ENCODE measurements around the gene UNC93A.

Gene UNC93A

DNA sequence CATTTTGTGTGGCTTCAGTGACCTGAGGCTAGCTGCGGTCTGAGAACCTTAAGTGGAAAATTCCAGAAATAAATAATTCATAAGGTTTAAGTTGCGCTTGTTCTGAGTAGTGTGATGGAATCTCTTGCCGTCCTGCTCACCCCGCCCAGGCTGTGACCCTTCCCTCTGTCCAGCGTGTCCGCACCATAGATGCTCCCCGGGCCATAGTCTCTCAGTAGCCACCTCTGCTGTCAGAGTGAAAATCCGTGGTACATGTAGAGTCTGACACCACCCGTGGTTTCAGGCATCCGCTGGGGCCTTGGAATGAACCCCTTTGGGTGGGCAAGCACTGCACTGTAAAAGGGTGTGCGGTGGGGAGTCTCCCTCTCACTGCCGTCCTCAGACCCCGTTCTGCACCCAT lies 11.7 kb downstream of the UNC93A start:
- Mint-ChIP-seq H3K27me3 (ENCODE audit: low read depth) (peaks cover 22% of the 10 kb centered on the region), H3K4me1 (no peaks in the 10 kb centered on the region), H3K36me3 (ENCODE audit: low read depth) (no peaks in the 10 kb centered on the region), H3K4me3 (no peak overlapping the region), H3K27ac (no peak overlapping the region), H3K9me3 (peaks cover under 1% of the 10 kb centered on the region)
- TF ChIP-seq, protein P1, sequence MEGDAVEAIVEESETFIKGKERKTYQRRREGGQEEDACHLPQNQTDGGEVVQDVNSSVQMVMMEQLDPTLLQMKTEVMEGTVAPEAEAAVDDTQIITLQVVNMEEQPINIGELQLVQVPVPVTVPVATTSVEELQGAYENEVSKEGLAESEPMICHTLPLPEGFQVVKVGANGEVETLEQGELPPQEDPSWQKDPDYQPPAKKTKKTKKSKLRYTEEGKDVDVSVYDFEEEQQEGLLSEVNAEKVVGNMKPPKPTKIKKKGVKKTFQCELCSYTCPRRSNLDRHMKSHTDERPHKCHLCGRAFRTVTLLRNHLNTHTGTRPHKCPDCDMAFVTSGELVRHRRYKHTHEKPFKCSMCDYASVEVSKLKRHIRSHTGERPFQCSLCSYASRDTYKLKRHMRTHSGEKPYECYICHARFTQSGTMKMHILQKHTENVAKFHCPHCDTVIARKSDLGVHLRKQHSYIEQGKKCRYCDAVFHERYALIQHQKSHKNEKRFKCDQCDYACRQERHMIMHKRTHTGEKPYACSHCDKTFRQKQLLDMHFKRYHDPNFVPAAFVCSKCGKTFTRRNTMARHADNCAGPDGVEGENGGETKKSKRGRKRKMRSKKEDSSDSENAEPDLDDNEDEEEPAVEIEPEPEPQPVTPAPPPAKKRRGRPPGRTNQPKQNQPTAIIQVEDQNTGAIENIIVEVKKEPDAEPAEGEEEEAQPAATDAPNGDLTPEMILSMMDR (IDR thresholded peaks at IDR 0.05; ENCODE audit: unreplicated experiment in 3 of 3), result no peak

DNA sequence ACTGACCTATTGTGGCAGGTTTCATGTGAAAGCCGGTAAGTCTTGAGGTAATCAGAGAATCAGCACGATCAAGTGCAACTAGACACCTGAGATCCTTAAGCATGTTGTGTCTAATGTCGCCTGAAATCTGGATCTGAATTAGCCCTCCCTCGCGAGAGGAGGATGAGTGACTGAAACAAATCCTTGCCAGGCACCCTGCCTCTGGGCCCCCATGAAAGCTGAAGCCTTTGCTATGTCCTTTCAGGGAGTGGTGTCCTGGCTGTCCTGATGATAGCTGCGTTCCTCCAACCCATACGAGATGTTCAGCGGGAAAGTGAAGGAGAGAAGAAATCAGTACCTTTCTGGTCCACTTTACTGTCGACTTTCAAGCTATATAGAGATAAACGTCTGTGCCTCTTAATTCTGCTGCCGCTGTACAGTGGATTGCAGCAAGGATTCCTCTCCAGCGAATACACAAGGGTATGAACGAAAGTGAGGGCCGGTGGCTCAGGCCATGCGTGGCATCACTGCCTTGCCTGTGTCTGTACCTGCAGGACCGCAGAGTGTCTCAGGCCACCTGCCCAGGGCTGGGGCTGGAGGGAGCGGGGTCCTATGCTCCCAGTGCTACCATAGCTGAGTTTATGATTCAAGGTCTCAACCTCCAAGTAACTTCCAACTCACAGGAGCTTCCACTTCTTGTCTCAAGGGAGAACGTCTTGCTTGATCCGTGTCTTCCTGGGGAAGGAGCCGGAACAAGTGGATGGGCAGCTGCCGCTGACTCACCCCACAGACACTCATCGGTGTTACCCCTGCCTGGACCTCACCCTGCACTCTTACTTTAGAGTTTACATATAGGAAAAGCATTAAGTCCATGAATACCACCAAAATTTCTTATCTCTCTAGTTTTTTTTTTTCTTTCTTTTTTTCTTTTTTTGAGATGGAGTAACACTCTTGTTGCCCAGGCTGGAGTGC lies 12.8 kb downstream of the UNC93A start:
- peaks cover 22% of the 10 kb centered on the region for H3K27me3 Mint-ChIP-seq (ENCODE audit: low read depth)
- H3K9me3 Mint-ChIP-seq, result no peaks in the 10 kb centered on the region
- no peaks in the 10 kb centered on the region for H3K4me1 Mint-ChIP-seq
- no peaks in the 10 kb centered on the region for H3K36me3 Mint-ChIP-seq (ENCODE audit: low read depth)
- no peak overlapping the region for H3K27ac Mint-ChIP-seq
- TF ChIP-seq, protein P1 (IDR thresholded peaks at IDR 0.05; ENCODE audit: unreplicated experiment in 3 of 3), result no peak
- no peak overlapping the region for H3K4me3 Mint-ChIP-seq

DNA sequence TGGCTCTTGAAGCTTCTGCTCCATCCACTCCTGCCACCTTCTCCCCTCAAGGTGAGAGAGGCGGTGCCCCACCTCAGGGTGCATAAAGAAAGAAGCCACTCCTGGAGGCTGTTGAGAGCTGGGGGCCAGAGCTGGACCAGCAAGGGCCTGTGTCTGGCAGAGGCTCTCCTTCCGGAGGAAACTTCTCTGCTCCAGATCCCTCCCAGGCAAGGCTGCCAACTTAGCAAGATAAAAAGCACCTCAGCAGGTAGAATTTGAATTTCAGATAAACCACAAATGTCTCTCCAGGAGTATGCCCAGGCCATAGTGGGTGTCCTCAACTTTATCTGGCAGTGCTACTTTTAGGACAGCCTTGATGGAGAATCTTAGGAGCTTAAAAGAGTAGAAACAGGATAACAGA lies 13.8 kb downstream of the UNC93A start:
- TF ChIP-seq, protein P1 (IDR thresholded peaks at IDR 0.05; ENCODE audit: unreplicated experiment in 3 of 3), result no peak
- peaks cover 21% of the 10 kb centered on the region for H3K27me3 Mint-ChIP-seq (ENCODE audit: low read depth)
- H3K4me1 Mint-ChIP-seq, result peaks cover under 1% of the 10 kb centered on the region
- no peaks in the 10 kb centered on the region for H3K9me3 Mint-ChIP-seq
- no peak overlapping the region for H3K4me3 Mint-ChIP-seq
- no peak overlapping the region for H3K27ac Mint-ChIP-seq
- no peaks in the 10 kb centered on the region for H3K36me3 Mint-ChIP-seq (ENCODE audit: low read depth)

DNA sequence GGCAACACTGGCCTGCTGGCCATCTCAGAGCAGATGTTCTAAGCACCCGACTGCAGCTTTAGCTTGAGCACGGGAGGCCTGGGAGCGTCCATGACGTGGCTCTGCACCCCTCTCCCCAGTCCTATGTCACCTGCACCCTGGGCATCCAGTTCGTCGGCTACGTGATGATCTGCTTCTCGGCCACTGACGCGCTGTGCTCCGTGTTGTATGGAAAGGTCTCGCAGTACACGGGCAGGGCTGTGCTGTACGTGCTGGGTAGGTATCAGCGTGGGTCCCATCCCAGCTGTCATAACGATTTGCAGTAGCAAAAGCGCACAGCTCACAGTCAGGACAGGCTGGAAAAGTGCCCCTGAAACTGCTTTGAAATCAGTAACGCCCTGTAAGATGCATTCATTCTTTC lies 14.7 kb downstream of the UNC93A start:
- no peak overlapping the region for H3K27ac Mint-ChIP-seq
- peaks cover 24% of the 10 kb centered on the region for H3K27me3 Mint-ChIP-seq (ENCODE audit: low read depth)
- TF ChIP-seq, protein P1 (IDR thresholded peaks at IDR 0.05; ENCODE audit: unreplicated experiment in 3 of 3), result no peak

DNA sequence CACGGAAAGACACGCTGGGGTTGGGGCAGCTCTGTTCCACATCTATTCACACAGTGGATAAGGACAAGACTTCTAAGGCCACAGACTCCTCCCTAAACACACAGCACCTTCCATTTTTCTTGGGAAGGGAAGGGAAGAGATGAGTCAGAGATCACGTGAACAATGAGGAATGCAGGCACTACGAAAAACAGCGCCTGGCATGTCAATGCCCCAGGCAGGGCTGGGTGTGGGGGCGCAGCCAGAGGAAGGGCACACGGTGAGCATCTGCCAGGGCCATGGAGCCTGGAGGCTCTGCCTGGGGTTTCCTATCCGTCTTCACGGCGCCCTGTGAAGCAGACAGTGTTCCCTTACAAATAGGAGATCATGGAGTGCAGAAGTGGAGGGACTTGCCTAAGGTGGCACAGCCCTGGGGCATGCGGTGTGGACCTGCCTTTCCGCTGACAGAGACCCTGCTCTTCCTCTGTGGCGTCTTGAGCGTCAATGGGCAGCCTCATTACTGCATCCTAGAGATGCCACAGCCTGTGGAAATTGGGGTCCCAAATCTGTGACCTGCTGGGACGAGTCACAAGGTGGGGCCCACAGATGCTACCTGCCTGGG lies 15.4 kb downstream of the UNC93A start:
- no peaks in the 10 kb centered on the region for H3K36me3 Mint-ChIP-seq (ENCODE audit: low read depth)
- H3K4me3 Mint-ChIP-seq, result no peak overlapping the region
- peaks cover 24% of the 10 kb centered on the region for H3K27me3 Mint-ChIP-seq (ENCODE audit: low read depth)
- H3K4me1 Mint-ChIP-seq, result peaks cover 13% of the 10 kb centered on the region
- TF ChIP-seq, protein P1 (IDR thresholded peaks at IDR 0.05; ENCODE audit: unreplicated experiment in 3 of 3), result no peak
- no peak overlapping the region for H3K27ac Mint-ChIP-seq
- H3K9me3 Mint-ChIP-seq, result no peaks in the 10 kb centered on the region

More for the DNA sequence above, 14.7 kb downstream of the UNC93A start:
- H3K36me3 Mint-ChIP-seq (ENCODE audit: low read depth), result no peaks in the 10 kb centered on the region
- peaks cover 6% of the 10 kb centered on the region for H3K4me1 Mint-ChIP-seq
- H3K4me3 Mint-ChIP-seq, result no peak overlapping the region
- no peaks in the 10 kb centered on the region for H3K9me3 Mint-ChIP-seq
